HG02870 (cell line): ENCODE measurements around the gene PRKD1.

ENCODE experiments used
- ATAC-seq: cut with Tn5 transposase; IDR thresholded peaks from one replicate; pipeline ENCODE4 v1.9.1; 2021; ENCODE audit warnings: mild to moderate bottlenecking, moderate library complexity; ENCODE audit not compliant: unreplicated experiment

The PRKD1 gene

DNA sequence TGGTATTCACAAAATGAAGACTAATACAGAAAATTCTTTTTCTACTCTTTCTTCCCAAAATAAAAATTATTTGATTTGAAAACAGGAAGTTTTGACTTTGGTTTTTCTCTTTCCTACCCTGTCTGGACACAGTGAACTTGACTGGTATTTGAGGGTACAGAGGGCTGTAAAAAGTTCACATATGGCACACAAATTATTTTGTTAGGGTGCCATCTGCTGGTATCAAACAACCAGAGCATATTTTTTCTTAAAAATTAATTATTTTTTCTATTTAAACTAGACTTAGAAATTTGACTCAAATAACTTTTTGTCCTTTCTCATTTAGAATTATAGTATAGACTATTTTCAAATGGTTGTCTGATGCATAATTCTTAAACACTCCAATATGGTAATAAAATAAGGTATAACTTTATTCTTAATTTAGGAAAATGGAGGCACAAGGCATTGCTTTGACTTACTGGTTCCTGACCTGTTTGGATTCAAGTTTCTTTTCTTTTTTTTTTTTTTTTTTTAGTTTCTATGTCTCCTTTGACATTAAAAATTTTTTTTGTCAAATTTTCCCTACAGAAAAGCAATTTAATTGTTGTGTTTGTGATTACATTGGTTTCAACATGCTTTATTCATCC lies 390.6 kb downstream of the PRKD1 start:
- no peak for ATAC-seq

DNA sequence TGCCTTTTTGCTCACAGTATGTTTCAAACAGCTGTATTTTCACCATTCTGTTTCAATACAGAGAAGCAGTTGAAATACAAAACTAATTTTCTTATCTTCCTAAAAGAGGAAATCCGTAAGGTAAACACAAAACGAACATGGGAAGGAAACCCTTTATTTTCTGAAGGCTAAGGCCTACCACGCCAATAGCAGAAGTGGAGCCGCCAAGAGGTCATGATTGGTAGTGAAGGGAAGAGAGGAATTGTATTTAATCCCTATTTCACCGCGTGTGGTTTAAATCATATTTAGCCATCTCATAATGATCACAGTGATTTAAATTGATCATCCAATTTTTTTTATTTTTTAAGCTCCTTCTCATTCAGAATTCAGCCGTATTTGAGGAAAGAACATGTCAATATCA lies 398.2 kb downstream of the PRKD1 start:
- ATAC-seq = no peak

GRCh38 chr14:29528889-29529288 lies 398.8 kb downstream of the PRKD1 start:
- ATAC-seq = no peak

GRCh38 chr14:29527286-29527685 lies 400.4 kb downstream of the PRKD1 start:
- no peak for ATAC-seq
